SK-N-MC (cell line): ENCODE data around the gene AOPEP.

ENCODE experiments used
- EZH2 ChIP-seq: fragments of 200-600 bp; sonication (generic); IDR thresholded peaks from one replicate; pipeline ENCODE4 v1.6.1; 2017; ENCODE audit warnings: antibody characterized with exemption
- FOXP2 ChIP-seq: optimal IDR thresholded peaks from 2 replicates; pipeline ENCODE3; 2011; ENCODE audit warnings: mild to moderate bottlenecking, moderate library complexity; ENCODE audit not compliant: insufficient read depth; ENCODE audit errors: extremely low read length, control extremely low read depth
- POLR2AphosphoS5 ChIP-seq: IDR thresholded peaks from 2 replicates; pipeline ENCODE4 v1.6.1; 2012; ENCODE audit warnings: mild to moderate bottlenecking, low read depth, low read length, borderline replicate concordance

DNA sequence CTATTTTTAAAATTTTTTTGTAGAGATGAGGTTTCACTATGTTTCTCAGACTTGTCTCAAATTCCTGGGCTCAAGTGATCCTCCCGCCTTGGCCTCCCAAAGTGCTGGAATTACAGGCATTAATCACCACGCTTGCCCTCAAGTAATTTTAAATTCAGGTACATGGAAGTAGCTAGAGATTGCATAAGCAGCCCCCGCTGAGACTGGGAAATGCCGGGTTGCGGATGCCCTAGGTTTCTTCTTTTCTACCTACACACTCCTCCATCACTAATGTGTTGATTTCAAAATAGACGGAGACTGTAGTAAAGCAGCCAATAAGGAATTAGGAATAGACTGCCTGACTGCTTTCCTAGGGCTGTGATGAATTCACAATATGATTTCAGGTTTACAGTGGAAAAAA lies 388.6 kb downstream of the AOPEP start:
- TF ChIP-seq POLR2AphosphoS5: no peak
- TF ChIP-seq EZH2: no peak
- no peak for TF ChIP-seq FOXP2
